KOPT-K1 (cell line): ENCODE data around the gene LSAMP.

ENCODE experiments used
- H3K27ac ChIP-seq: fragments of 200-600 bp; sonication (generic); 2 replicates; pipeline ENCODE4 v1.5.1; 2016; ENCODE audit warnings: antibody characterized with exemption, mild to moderate bottlenecking, low read depth, low read length; ENCODE audit not compliant: poor library complexity, severe bottlenecking
- H3K36me3 ChIP-seq: fragments of 200-600 bp; sonication (generic); 2 replicates; pipeline ENCODE4 v1.5.1; 2017; ENCODE audit warnings: antibody characterized with exemption, mild to moderate bottlenecking, low read length, moderate library complexity; ENCODE audit not compliant: insufficient read depth
- H3K9me3 ChIP-seq: fragments of 200-600 bp; sonication (generic); 2 replicates; pipeline ENCODE4 v1.5.1; 2017; ENCODE audit warnings: antibody characterized with exemption, low read length, mild to moderate bottlenecking; ENCODE audit not compliant: insufficient read depth, poor library complexity, severe bottlenecking

Gene LSAMP

GRCh38 chr3:116056280-116056679, 389.0 kb downstream of the LSAMP start:
- Histone ChIP-seq H3K27ac (no peak overlapping the region), H3K36me3 (no peaks in the 10 kb centered on the region), H3K9me3 (no peaks in the 10 kb centered on the region)

GRCh38 chr3:116053017-116053416, 392.3 kb downstream of the LSAMP start:
- H3K27ac ChIP-seq, result no peak overlapping the region
- no peaks in the 10 kb centered on the region for H3K9me3 ChIP-seq
- no peaks in the 10 kb centered on the region for H3K36me3 ChIP-seq

- Histone ChIP-seq H3K27ac (no peak overlapping the region), H3K36me3 (no peaks in the 10 kb centered on the region), H3K9me3 (no peaks in the 10 kb centered on the region)
Measured at GRCh38 chr3:116052602-116053001, 392.7 kb downstream of the LSAMP start.

- H3K27ac ChIP-seq, result no peak overlapping the region
- no peaks in the 10 kb centered on the region for H3K9me3 ChIP-seq
- no peaks in the 10 kb centered on the region for H3K36me3 ChIP-seq
Measured at GRCh38 chr3:116051586-116051985, 393.7 kb downstream of the LSAMP start.

GRCh38 chr3:116051040-116051439, 394.2 kb downstream of the LSAMP start:
- no peak overlapping the region for H3K27ac ChIP-seq
- H3K9me3 ChIP-seq, result no peaks in the 10 kb centered on the region
- no peaks in the 10 kb centered on the region for H3K36me3 ChIP-seq

- H3K9me3 ChIP-seq, result no peaks in the 10 kb centered on the region
- no peak overlapping the region for H3K27ac ChIP-seq
- no peaks in the 10 kb centered on the region for H3K36me3 ChIP-seq
Measured at GRCh38 chr3:116050311-116050915, 394.9 kb downstream of the LSAMP start.

DNA sequence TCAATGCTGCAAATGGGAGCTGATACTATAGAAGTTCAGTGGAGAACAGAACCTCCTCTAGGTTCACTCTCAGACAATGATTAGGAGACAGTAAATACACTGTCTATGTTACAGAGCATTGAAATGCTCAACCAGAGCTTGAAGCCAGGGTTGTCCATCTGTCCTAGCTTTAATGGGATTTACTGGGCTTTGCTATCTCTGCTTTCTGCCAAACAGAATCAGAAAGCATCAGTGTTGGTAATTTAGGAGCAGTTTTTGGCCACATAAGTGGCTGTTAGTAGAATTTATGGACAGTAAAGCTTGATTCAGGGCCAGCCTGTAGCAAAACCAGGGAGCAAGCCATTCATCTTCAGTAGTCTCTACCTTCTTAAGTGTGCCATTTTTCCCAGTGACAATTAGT, 396.3 kb downstream of the LSAMP start:
- H3K27ac ChIP-seq, result no peak overlapping the region
- H3K36me3 ChIP-seq, result no peaks in the 10 kb centered on the region
- no peaks in the 10 kb centered on the region for H3K9me3 ChIP-seq

GRCh38 chr3:116046350-116046749, 398.9 kb downstream of the LSAMP start:
- no peak overlapping the region for H3K27ac ChIP-seq
- H3K9me3 ChIP-seq, result no peaks in the 10 kb centered on the region
- H3K36me3 ChIP-seq, result no peaks in the 10 kb centered on the region

GRCh38 chr3:116045314-116045713, 400.0 kb downstream of the LSAMP start:
- Histone ChIP-seq H3K27ac (no peak overlapping the region), H3K9me3 (no peaks in the 10 kb centered on the region)

GRCh38 chr3:116040152-116040551, 405.1 kb downstream of the LSAMP start:
- Histone ChIP-seq H3K36me3 (no peaks in the 10 kb centered on the region), H3K27ac (no peak overlapping the region), H3K9me3 (no peaks in the 10 kb centered on the region)

More at GRCh38 chr3:116045314-116045713, 400.0 kb downstream of the LSAMP start:
- no peaks in the 10 kb centered on the region for H3K36me3 ChIP-seq

- no peaks in the 10 kb centered on the region for H3K36me3 ChIP-seq
- no peak overlapping the region for H3K27ac ChIP-seq
- H3K9me3 ChIP-seq, result no peaks in the 10 kb centered on the region
Measured at GRCh38 chr3:116039651-116039985, 405.7 kb downstream of the LSAMP start.

- Histone ChIP-seq H3K27ac (no peak overlapping the region), H3K9me3 (no peaks in the 10 kb centered on the region), H3K36me3 (no peaks in the 10 kb centered on the region)
Measured at GRCh38 chr3:116038968-116039650, 406.2 kb downstream of the LSAMP start.

GRCh38 chr3:116037954-116038911, 407.1 kb downstream of the LSAMP start:
- Histone ChIP-seq H3K27ac (no peak overlapping the region), H3K9me3 (no peaks in the 10 kb centered on the region), H3K36me3 (no peaks in the 10 kb centered on the region)

- Histone ChIP-seq H3K9me3 (no peaks in the 10 kb centered on the region), H3K27ac (no peak overlapping the region), H3K36me3 (no peaks in the 10 kb centered on the region)
Measured at GRCh38 chr3:116035429-116035828, 409.9 kb downstream of the LSAMP start.

DNA sequence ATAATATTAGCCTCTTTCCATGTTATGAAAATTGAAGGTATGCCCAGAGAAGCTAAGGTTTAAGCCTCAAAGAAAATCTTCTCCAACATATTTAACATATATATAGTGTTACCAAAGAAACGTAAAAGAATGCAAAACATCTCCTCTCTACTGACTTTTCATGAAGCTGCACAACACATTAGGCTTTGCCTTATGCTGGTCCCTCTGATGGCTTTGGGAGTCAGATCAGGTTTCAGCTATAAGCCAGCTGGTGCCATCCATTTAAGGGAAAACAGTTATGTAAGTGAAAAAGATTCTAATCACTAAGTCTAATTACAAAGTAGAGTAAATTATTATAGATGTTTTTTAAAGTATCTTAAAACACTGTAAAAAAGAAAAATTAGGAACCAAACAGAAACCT, 410.5 kb downstream of the LSAMP start:
- no peaks in the 10 kb centered on the region for H3K36me3 ChIP-seq
- no peak overlapping the region for H3K27ac ChIP-seq
- no peaks in the 10 kb centered on the region for H3K9me3 ChIP-seq
